ENCODE measurements around the gene PRXL2A. TPM values are rescaled to one million over a fixed set of nuclear protein-coding genes. Genes with fewer than 3 reads are reported as not detected.
A peak's percentile ranks its signal among the peaks of the same experiment; 100 is the strongest.

Gene PRXL2A
- total and polyA plus RNA-seq, 2 donors: 32.2 to 70.8 TPM

GRCh38 chr10:80447436-80448190 lies 39.3 kb downstream of the PRXL2A start:
- Histone ChIP-seq H3K27me3 (ENCODE audit: control insufficient read depth in 2 of 2, insufficient read depth in 1 of 2, low read length in 1 of 2) (no peaks in the 10 kb centered on the region), H3K27ac (ENCODE audit: low read depth in 1 of 2, low read length in 1 of 2) (no peak overlapping the region), H3K9me3 (ENCODE audit: control insufficient read depth in 2 of 2, insufficient read depth in 1 of 2, low read length in 1 of 2) (peaks cover 0 to 4% of the 10 kb centered on the region in 2 donors), H3K36me3 (ENCODE audit: control insufficient read depth in 2 of 2, insufficient read depth in 2 of 2, low read length in 1 of 2) (no peaks in the 10 kb centered on the region), H3K4me3 (ENCODE audit: low read length in 2 of 2) (no peak overlapping the region), H3K4me1 (ENCODE audit: control insufficient read depth in 2 of 2, insufficient read depth in 2 of 2, low read length in 2 of 2) (peaks cover 12 to 28% of the 10 kb centered on the region in 2 donors)
- WGBS: 72% methylated on average over 7 of the region's 7 CpGs
- no peak for DNase-seq (ENCODE audit: low read depth in 6 of 9, low spot score in 9 of 9)

- Histone ChIP-seq H3K9me3 (ENCODE audit: control insufficient read depth in 2 of 2, insufficient read depth in 1 of 2, low read length in 1 of 2) (peaks cover 0 to 4% of the 10 kb centered on the region in 2 donors), H3K4me1 (ENCODE audit: control insufficient read depth in 2 of 2, insufficient read depth in 2 of 2, low read length in 2 of 2) (peaks cover 11 to 26% of the 10 kb centered on the region in 2 donors), H3K27ac (ENCODE audit: low read depth in 1 of 2, low read length in 1 of 2) (no peak overlapping the region), H3K36me3 (ENCODE audit: control insufficient read depth in 2 of 2, insufficient read depth in 2 of 2, low read length in 1 of 2) (no peaks in the 10 kb centered on the region), H3K27me3 (ENCODE audit: control insufficient read depth in 2 of 2, insufficient read depth in 1 of 2, low read length in 1 of 2) (peaks cover 0 to 2% of the 10 kb centered on the region in 2 donors), H3K4me3 (ENCODE audit: low read length in 2 of 2) (no peak overlapping the region)
- no peak for DNase-seq (ENCODE audit: low read depth in 6 of 9, low spot score in 9 of 9)
- 98% methylated on average over 4 of the region's 4 CpGs for WGBS
Measured at GRCh38 chr10:80448209-80448942, 40.0 kb downstream of the PRXL2A start.

GRCh38 chr10:80449520-80449919 lies 41.2 kb downstream of the PRXL2A start:
- H3K9me3 ChIP-seq (ENCODE audit: control insufficient read depth in 2 of 2, insufficient read depth in 1 of 2, low read length in 1 of 2): peaks cover 0 to 4% of the 10 kb centered on the region in 2 donors
- no peak overlapping the region for H3K27ac ChIP-seq (ENCODE audit: low read depth in 1 of 2, low read length in 1 of 2)

GRCh38 chr10:80451132-80451531 lies 42.8 kb downstream of the PRXL2A start:
- Histone ChIP-seq H3K4me3 (ENCODE audit: low read length in 2 of 2) (no peak overlapping the region), H3K27ac (ENCODE audit: low read depth in 1 of 2, low read length in 1 of 2) (no peak overlapping the region), H3K9me3 (ENCODE audit: control insufficient read depth in 2 of 2, insufficient read depth in 1 of 2, low read length in 1 of 2) (peaks cover 0 to 4% of the 10 kb centered on the region in 2 donors), H3K36me3 (ENCODE audit: control insufficient read depth in 2 of 2, insufficient read depth in 2 of 2, low read length in 1 of 2) (no peaks in the 10 kb centered on the region), H3K27me3 (ENCODE audit: control insufficient read depth in 2 of 2, insufficient read depth in 1 of 2, low read length in 1 of 2) (peaks cover 0 to 7% of the 10 kb centered on the region in 2 donors), H3K4me1 (ENCODE audit: control insufficient read depth in 2 of 2, insufficient read depth in 2 of 2, low read length in 2 of 2) (peaks cover 7 to 20% of the 10 kb centered on the region in 2 donors)
- DNase-seq (ENCODE audit: low read depth in 6 of 9, low spot score in 9 of 9): no peak
- WGBS: 95% methylated on average over 1 of the region's 1 CpG

More at GRCh38 chr10:80449520-80449919, 41.2 kb downstream of the PRXL2A start:
- no peak for DNase-seq (ENCODE audit: low read depth in 6 of 9, low spot score in 9 of 9)
- Histone ChIP-seq H3K4me1 (ENCODE audit: control insufficient read depth in 2 of 2, insufficient read depth in 2 of 2, low read length in 2 of 2) (peaks cover 3 to 18% of the 10 kb centered on the region in 2 donors), H3K4me3 (ENCODE audit: low read length in 2 of 2) (no peak overlapping the region), H3K36me3 (ENCODE audit: control insufficient read depth in 2 of 2, insufficient read depth in 2 of 2, low read length in 1 of 2) (no peaks in the 10 kb centered on the region), H3K27me3 (ENCODE audit: control insufficient read depth in 2 of 2, insufficient read depth in 1 of 2, low read length in 1 of 2) (peaks cover 0 to 4% of the 10 kb centered on the region in 2 donors)
- WGBS: 96% methylated on average over 2 of the region's 2 CpGs

GRCh38 chr10:80452069-80452468 lies 43.7 kb downstream of the PRXL2A start:
- H3K4me3 ChIP-seq (ENCODE audit: low read length in 2 of 2): no peak overlapping the region
- DNase-seq (ENCODE audit: low read depth in 6 of 9, low spot score in 9 of 9): no peak
- peaks cover 10 to 26% of the 10 kb centered on the region in 2 donors for H3K4me1 ChIP-seq (ENCODE audit: control insufficient read depth in 2 of 2, insufficient read depth in 2 of 2, low read length in 2 of 2)
- H3K27ac ChIP-seq (ENCODE audit: low read depth in 1 of 2, low read length in 1 of 2): no peak overlapping the region
- H3K36me3 ChIP-seq (ENCODE audit: control insufficient read depth in 2 of 2, insufficient read depth in 2 of 2, low read length in 1 of 2): no peaks in the 10 kb centered on the region
- H3K27me3 ChIP-seq (ENCODE audit: control insufficient read depth in 2 of 2, insufficient read depth in 1 of 2, low read length in 1 of 2): peaks cover 0 to 7% of the 10 kb centered on the region in 2 donors
- peaks cover 0 to 4% of the 10 kb centered on the region in 2 donors for H3K9me3 ChIP-seq (ENCODE audit: control insufficient read depth in 2 of 2, insufficient read depth in 1 of 2, low read length in 1 of 2)

GRCh38 chr10:80452640-80453039 lies 44.3 kb downstream of the PRXL2A start:
- Histone ChIP-seq H3K27me3 (ENCODE audit: control insufficient read depth in 2 of 2, insufficient read depth in 1 of 2, low read length in 1 of 2) (peaks cover 0 to 7% of the 10 kb centered on the region in 2 donors), H3K27ac (ENCODE audit: low read depth in 1 of 2, low read length in 1 of 2) (no peak overlapping the region), H3K4me1 (ENCODE audit: control insufficient read depth in 2 of 2, insufficient read depth in 2 of 2, low read length in 2 of 2) (peaks cover 10 to 29% of the 10 kb centered on the region in 2 donors), H3K4me3 (ENCODE audit: low read length in 2 of 2) (no peak overlapping the region), H3K36me3 (ENCODE audit: control insufficient read depth in 2 of 2, insufficient read depth in 2 of 2, low read length in 1 of 2) (peaks cover 0 to 3% of the 10 kb centered on the region in 2 donors), H3K9me3 (ENCODE audit: control insufficient read depth in 2 of 2, insufficient read depth in 1 of 2, low read length in 1 of 2) (peaks cover 0 to 4% of the 10 kb centered on the region in 2 donors)
- DNase-seq (ENCODE audit: low read depth in 6 of 9, low spot score in 9 of 9): no peak
- WGBS: 94% methylated on average over 4 of the region's 4 CpGs

- H3K9me3 ChIP-seq (ENCODE audit: control insufficient read depth in 2 of 2, insufficient read depth in 1 of 2, low read length in 1 of 2): peaks cover 0 to 4% of the 10 kb centered on the region in 2 donors
- H3K4me3 ChIP-seq (ENCODE audit: low read length in 2 of 2): peak overlapping the region; percentile 11 to 91
- H3K4me1 ChIP-seq (ENCODE audit: control insufficient read depth in 2 of 2, insufficient read depth in 2 of 2, low read length in 2 of 2): peaks cover 12 to 35% of the 10 kb centered on the region in 2 donors
- 50% methylated on average over 23 of the region's 23 CpGs for WGBS
- H3K27ac ChIP-seq (ENCODE audit: low read depth in 1 of 2, low read length in 1 of 2): peak overlapping the region; percentile 58 to 86
- H3K27me3 ChIP-seq (ENCODE audit: control insufficient read depth in 2 of 2, insufficient read depth in 1 of 2, low read length in 1 of 2): peaks cover 0 to 7% of the 10 kb centered on the region in 2 donors
- H3K36me3 ChIP-seq (ENCODE audit: control insufficient read depth in 2 of 2, insufficient read depth in 2 of 2, low read length in 1 of 2): peaks cover 0 to 3% of the 10 kb centered on the region in 2 donors
- DNase-seq (ENCODE audit: low read depth in 6 of 9, low spot score in 9 of 9): no peak
Measured at GRCh38 chr10:80453056-80453841, 44.9 kb downstream of the PRXL2A start.

GRCh38 chr10:80453842-80454512 lies 45.6 kb downstream of the PRXL2A start, which contains the start of gene TSPAN14:
Gene TSPAN14 (plus strand): TSS chr10:80454310. CDS start chr10:80489234, 34,924 bp downstream.
- Histone ChIP-seq H3K4me1 (ENCODE audit: control insufficient read depth in 2 of 2, insufficient read depth in 2 of 2, low read length in 2 of 2) (peaks cover 19 to 43% of the 10 kb centered on the region in 2 donors), H3K36me3 (ENCODE audit: control insufficient read depth in 2 of 2, insufficient read depth in 2 of 2, low read length in 1 of 2) (peaks cover 0 to 3% of the 10 kb centered on the region in 2 donors), H3K27me3 (ENCODE audit: control insufficient read depth in 2 of 2, insufficient read depth in 1 of 2, low read length in 1 of 2) (peaks cover 0 to 7% of the 10 kb centered on the region in 2 donors), H3K27ac (ENCODE audit: low read depth in 1 of 2, low read length in 1 of 2) (peak within 1 kb of the TSS; percentile 69 to 95), H3K4me3 (ENCODE audit: low read length in 2 of 2) (peak within 1 kb of the TSS; percentile 78 to 91), H3K9me3 (ENCODE audit: control insufficient read depth in 2 of 2, insufficient read depth in 1 of 2, low read length in 1 of 2) (peaks cover 0 to 4% of the 10 kb centered on the region in 2 donors)
- under 1% methylated on average over 97 of the region's 97 CpGs for WGBS
- DNase-seq (ENCODE audit: low read depth in 6 of 9, low spot score in 9 of 9): peak in 3 of 9 donors; percentile 59 to 79 (median 70)

Measured in thymus (tissue), 11 donors.